GM12865 (cell line): ENCODE data around the gene OSBPL10.

Source experiments
- DNase-seq: peaks from one replicate; pipeline ENCODE4 v3.0.0; 2010; ENCODE audit warnings: low read depth
- H3K4me3 ChIP-seq: 2 replicates; pipeline ENCODE4 v1.5.1; 2011; ENCODE audit warnings: mild to moderate bottlenecking, low read depth, low read length, control low read depth
- CTCF ChIP-seq: IDR thresholded peaks from 2 replicates; pipeline ENCODE4 v1.5.1; 2011; ENCODE audit warnings: low read length, control low read depth, low read depth, inconsistent platforms; ENCODE audit not compliant: insufficient read depth; ENCODE audit errors: missing control alignments

OSBPL10 gene

GRCh38 chr3:31851278-31851677 is 129.8 kb downstream of the OSBPL10 start:
- TF ChIP-seq CTCF: no peak
- no peak for DNase-seq
- no peak overlapping the region for H3K4me3 ChIP-seq

- no peak overlapping the region for H3K4me3 ChIP-seq
- no peak for TF ChIP-seq CTCF
- DNase-seq: no peak
Measured at GRCh38 chr3:31848911-31849310, 132.2 kb downstream of the OSBPL10 start.

GRCh38 chr3:31848163-31848818 is 132.8 kb downstream of the OSBPL10 start:
- no peak overlapping the region for H3K4me3 ChIP-seq
- no peak for DNase-seq
- TF ChIP-seq CTCF: no peak

GRCh38 chr3:31847760-31848159 is 133.3 kb downstream of the OSBPL10 start:
- no peak for DNase-seq
- no peak for TF ChIP-seq CTCF
- no peak overlapping the region for H3K4me3 ChIP-seq

GRCh38 chr3:31841515-31841914 is 139.5 kb downstream of the OSBPL10 start:
- no peak for TF ChIP-seq CTCF
- H3K4me3 ChIP-seq: no peak overlapping the region
- DNase-seq: no peak

GRCh38 chr3:31840252-31840651 is 140.8 kb downstream of the OSBPL10 start:
- no peak for DNase-seq
- TF ChIP-seq CTCF: no peak

More at GRCh38 chr3:31840252-31840651, 140.8 kb downstream of the OSBPL10 start:
- H3K4me3 ChIP-seq: no peak overlapping the region
